ENCODE measurements around the gene EGFR.

- no peak for TF ChIP-seq CTCF (IDR thresholded peaks at IDR 0.05; ENCODE audit: borderline replicate concordance, extremely low read depth, low read length, poor library complexity, severe bottlenecking)
- TF ChIP-seq EZH2 (IDR thresholded peaks at IDR 0.05; ENCODE audit: borderline replicate concordance, low read depth, low read length, severe bottlenecking), result no peak
Observed at GRCh38 chr7:55177068-55177530, 158.3 kb downstream of the EGFR start.
